GM20431 (cell line): Measurements from ENCODE around the gene CADPS.

Source experiments
- in situ Hi-C: fragments of 300-500 bp; cut with MseI, MboI; formaldehyde crosslinking; loops from one replicate; pipeline ENCODE4 v1.15.0; 2020; ENCODE audit warnings: low sequenced_read_pairs; ENCODE audit not compliant: unreplicated experiment

CADPS gene

DNA sequence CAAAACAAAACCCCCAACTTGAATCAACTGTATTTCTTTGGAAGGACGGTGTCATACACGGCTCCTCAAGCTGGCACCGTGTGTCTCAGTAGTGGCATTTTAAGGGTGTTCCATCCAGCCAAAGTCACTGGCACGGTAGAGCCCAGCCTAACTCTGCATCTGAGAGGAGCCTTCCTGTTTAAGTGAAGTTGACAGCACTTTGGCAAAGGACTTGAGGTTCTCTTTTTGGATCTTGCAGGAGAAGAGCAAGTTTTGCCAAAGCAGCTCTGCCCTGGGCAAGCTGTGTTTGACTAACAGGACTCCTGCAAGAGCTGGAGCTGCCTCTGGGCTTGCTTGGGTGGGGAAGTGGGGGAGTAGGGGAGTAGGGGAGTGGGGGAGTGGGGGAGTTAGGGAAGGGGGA, 392.3 kb downstream of the CADPS start:
- in situ Hi-C loops, result no loop called here

DNA sequence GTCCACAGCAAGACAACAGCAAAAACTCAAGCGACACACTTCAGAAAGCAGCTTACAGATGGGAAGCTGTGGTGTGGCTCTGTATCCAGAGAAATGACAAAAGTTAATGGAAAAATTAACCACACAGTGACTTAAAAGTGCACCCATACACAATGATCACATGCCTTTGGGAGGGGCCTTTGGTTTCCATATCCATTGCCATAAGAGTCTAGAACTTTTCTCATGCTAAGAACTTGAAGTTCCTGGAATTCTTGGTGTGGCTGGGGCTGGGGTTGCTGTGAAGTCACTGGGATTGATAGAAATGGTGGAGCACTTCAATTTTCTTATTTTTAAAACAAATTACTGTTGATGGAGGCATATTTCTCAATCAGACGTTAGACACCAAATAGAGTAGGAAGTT, 393.3 kb downstream of the CADPS start:
- in situ Hi-C loops, result no loop called here

GRCh38 chr3:62480056-62480455, 395.2 kb downstream of the CADPS start:
- in situ Hi-C loops, result no loop called here

GRCh38 chr3:62479326-62479725, 395.9 kb downstream of the CADPS start:
- in situ Hi-C loops, result no loop called here

DNA sequence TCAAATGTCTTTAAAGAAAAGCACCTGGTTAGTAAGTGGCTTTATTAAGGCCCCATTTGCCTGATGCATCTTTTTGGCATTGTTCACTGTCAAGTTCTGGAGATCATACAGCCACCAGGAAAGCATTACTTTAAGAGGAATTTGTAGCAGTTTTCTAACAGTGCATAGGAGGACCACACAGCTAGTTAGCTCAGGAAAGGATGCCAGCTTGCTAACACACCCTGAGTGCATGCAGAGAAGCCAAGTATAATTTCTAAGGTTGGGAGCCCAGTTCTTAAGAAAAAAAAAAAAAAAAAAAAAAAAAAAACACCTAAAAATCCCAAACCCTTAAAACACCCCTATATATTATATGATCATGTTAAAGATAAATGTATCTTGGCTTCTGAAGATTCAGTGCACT, 399.9 kb downstream of the CADPS start:
- in situ Hi-C loops, result no loop called here

- in situ Hi-C loops, result no loop called here
Measured at GRCh38 chr3:62467966-62468722, 407.1 kb downstream of the CADPS start.

- in situ Hi-C loops, result no loop called here
Measured at GRCh38 chr3:62462788-62463187, 412.4 kb downstream of the CADPS start.

GRCh38 chr3:62462104-62462762, 413.0 kb downstream of the CADPS start:
- in situ Hi-C loops, result no loop called here

DNA sequence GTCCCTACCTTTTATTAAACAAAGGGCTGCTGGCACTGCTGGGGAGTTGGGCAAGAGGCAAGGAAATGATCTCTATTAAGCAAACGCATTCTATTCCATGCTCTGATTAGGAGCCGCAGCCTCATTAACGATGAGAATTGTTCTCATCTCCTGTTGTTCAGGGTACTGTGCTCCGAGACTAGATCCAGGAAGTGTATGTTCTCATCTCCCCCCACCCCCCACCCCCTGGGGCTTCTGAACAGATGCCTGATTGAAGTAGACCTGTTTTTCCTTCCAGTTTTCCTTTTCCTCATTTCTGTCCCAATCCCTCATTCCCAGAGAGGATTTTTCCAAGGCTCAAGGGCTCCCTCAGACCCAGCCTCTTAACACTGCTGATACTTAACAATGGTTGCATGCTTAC, 420.3 kb downstream of the CADPS start:
- in situ Hi-C loops, result no loop called here

DNA sequence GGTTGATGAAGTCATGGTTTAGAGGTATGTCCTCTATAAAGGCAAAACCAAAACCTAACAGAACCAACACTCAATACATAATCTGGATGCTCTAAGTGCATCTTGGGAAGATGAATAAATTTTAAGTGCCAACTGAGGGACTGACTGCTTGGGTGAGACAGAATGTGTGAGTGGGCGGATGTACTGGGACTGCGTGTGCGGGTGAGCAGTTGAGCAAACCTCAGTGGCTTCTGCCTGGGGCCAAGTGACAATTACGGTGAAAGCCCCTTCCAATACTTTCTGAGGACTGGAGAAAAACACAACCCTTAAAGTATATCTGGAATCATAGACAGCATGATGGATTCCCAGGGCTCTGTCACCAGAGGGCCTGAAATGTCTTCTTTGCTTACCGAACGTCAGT, 421.8 kb downstream of the CADPS start:
- in situ Hi-C loops, result no loop called here

GRCh38 chr3:62451211-62451887, 423.9 kb downstream of the CADPS start:
- in situ Hi-C loops, result no loop called here

DNA sequence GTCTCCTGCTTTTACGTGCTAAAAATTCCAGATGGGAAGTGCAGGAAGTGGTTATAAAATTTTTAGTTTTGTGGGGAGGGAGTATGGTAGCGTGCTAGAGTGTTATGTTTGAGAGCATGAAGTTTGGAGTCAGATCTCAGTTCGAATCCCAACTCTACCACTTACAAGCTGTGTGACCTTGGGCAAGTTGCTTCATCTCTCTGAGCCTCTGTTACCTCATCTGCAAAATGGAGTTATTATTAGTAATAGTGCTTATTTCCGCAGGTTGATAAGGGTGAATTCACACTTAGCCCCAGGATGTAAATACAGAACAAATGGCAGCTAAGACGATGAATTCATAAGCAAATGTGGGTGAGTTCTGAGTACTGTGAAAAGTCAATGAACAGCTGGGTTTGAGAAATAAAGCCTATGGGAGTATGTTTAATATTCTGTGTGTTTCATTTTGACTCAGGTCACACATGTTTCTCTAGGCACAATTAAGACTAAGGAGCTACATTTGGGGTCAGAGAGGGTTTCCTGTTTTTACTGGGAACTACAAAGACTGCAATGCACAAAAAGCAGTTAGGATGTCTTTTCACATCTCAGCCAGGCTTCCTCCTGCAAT, 428.8 kb downstream of the CADPS start:
- in situ Hi-C loops, result no loop called here

- in situ Hi-C loops, result no loop called here
Measured at GRCh38 chr3:62445275-62445674, 429.9 kb downstream of the CADPS start.

DNA sequence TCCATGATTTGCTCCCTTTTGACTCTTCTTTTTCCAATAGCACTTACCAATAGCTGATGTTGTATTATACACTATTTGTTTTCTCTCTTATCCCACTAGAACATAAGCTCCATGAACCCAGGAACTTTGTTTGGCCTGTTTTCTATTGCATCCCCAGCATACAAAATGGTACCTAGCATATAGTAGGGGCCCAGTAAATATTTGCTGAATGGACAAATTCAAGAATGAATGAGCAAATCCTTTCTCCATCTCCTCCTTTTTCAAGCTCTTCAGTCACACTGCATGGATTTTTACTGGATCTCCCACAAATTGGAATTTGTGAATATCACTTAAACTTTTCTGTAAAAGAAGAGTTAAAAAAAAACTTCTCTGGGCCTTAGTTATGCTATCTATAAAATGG, 435.2 kb downstream of the CADPS start:
- in situ Hi-C loops, result no loop called here

DNA sequence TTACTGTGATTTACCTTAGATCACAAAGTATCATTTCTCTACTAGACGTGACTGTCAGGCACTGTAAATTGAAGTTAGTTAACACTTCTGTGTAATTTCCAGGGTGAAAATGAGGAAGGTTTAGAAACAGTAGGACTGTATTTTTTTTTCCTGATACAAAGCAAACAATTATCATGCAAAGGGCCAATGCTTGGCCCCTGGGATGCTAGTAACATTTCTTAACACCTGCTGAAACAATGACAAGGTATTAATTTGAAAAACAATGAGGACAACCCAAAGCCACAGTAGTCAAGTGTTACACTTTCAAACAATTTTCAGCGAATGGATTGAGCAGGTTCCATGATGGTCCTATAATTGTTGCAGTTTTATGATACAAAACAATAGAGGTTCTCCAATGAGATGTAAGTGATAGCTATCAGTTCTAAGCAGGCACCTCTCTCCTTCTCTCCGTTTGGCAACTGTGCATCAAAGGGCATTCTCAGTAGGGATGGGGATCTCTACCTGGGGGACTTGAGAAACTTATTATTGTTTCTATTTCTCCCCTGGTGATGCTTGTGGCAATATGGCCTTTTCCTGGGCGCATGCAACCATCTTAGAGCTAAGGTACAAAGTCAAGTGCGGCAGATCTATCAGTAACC, 435.9 kb downstream of the CADPS start:
- in situ Hi-C loops, result no loop called here

DNA sequence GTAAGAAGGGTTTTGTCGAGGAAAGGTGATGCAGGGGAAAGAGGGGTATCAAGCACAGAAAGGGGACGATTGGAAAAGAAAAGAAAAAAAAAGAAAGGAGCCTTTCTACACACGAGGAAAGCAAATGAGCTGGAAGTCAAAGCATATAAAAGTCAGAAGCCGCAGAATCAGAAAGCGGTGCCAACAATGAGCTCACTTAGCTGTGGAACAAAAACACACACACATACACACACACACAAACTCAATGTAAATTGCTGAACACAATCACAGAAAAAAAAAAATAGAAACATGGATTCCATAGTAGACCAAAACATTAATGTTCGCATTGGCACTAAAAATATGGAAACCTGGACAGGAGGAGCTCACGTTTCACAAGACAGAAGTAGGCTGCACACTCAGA, 438.4 kb downstream of the CADPS start:
- in situ Hi-C loops, result no loop called here

- in situ Hi-C loops, result no loop called here
Measured at GRCh38 chr3:62433396-62433795, 441.8 kb downstream of the CADPS start.

DNA sequence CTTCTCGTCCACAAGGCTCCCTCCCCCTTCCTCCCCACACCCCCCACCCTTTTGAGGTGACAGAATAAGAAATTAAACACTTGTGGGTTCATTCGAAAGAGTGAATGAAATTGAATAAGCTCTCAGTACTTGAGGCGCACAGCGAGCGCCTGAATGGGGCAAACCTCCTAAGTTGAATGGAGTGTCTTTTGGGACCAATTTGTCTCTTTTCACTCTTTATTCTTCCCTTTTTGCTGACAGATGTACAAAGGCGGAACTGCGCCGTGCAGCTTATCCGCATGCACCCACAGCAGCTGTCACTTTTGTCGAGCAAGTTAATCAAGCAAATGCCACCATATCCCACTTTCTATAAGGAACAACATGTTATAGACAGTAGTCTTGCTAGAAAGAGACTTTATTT, 454.0 kb downstream of the CADPS start:
- in situ Hi-C loops, result no loop called here

- in situ Hi-C loops, result no loop called here
Measured at GRCh38 chr3:62416144-62416543, 459.1 kb downstream of the CADPS start.

DNA sequence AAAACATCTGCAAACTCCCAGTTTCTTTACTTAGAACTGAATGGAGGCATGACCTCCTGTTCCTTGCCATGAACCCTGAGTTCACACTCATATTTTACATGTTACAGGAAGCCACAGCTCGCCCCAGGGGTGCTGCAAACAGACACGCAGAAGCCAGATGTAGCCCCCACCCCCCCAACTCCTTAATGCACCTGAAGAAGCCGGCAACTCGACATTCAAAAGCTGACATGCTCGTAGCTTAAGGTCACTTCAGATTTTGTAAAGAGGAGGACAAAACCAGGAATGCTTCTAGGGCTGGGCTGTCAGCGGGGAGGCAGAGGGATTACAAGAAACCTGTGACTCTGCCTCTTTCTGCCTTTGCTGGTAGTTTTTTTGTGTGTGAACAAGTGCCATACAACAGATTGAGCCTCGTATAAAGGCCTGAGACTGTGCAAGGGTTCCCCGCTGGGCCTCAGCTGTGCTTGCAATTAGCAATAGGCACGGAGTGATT, 459.9 kb downstream of the CADPS start:
- in situ Hi-C loops, result no loop called here
